SK-N-SH treated with all-trans-retinoic acid at 6 μM for 48 hours (cell line): ENCODE measurements around the gene RYR1.

Experiments
- ATAC-seq: fragments of 200-7000 bp; cut with Tn5 transposase; 3 replicates; pipeline ENCODE4 v1.9.1; 2020; ENCODE audit warnings: mild to moderate bottlenecking, moderate library complexity
- ARNTL ChIP-seq: fragments of 450-650 bp; formaldehyde crosslinking; IDR thresholded peaks from 2 replicates; pipeline ENCODE4 v1.5.0; 2020; ENCODE audit warnings: low read depth, mild to moderate bottlenecking, moderate library complexity, borderline replicate concordance
- BACH2 ChIP-seq: fragments of 250-450 bp; sonication (Bioruptor Pico); IDR thresholded peaks from 2 replicates; pipeline ENCODE4 v1.9.0; 2021; ENCODE audit warnings: mild to moderate bottlenecking, borderline replicate concordance
- CREB5 ChIP-seq: fragments of 250-450 bp; sonication (Bioruptor Pico); IDR thresholded peaks from 2 replicates; pipeline ENCODE4 v1.5.1; 2020; ENCODE audit warnings: low read depth, mild to moderate bottlenecking, moderate library complexity
- CSDC2 ChIP-seq: fragments of 250-450 bp; sonication (Bioruptor Pico); IDR thresholded peaks from 2 replicates; pipeline ENCODE4 v1.5.0; 2020; ENCODE audit warnings: mild to moderate bottlenecking, moderate library complexity
- CSRNP3 ChIP-seq: fragments of 250-450 bp; sonication (Bioruptor Pico); IDR thresholded peaks from 2 replicates; pipeline ENCODE4 v1.5.1; 2021; ENCODE audit warnings: mild to moderate bottlenecking, moderate library complexity
- ESRRG ChIP-seq: fragments of 250-450 bp; sonication (Bioruptor Pico); IDR thresholded peaks from 2 replicates; pipeline ENCODE4 v1.6.1; 2021; ENCODE audit warnings: mild to moderate bottlenecking
- GLIS3 ChIP-seq: fragments of 250-450 bp; sonication (Bioruptor Pico); IDR thresholded peaks from 2 replicates; pipeline ENCODE4 v1.5.0; 2020; ENCODE audit warnings: mild to moderate bottlenecking, moderate library complexity
- ISL1 ChIP-seq: fragments of 250-450 bp; sonication (Bioruptor Pico); IDR thresholded peaks from 2 replicates; pipeline ENCODE4 v2.1.2; 2022; ENCODE audit warnings: mild to moderate bottlenecking, moderate library complexity
- OSR1 ChIP-seq: fragments of 250-450 bp; sonication (Bioruptor Pico); IDR thresholded peaks from 2 replicates; pipeline ENCODE4 v1.8.0; 2022; ENCODE audit warnings: moderate library complexity, mild to moderate bottlenecking, inconsistent platforms
- PATZ1 ChIP-seq: fragments of 250-450 bp; sonication (Bioruptor Pico); IDR thresholded peaks from 2 replicates; pipeline ENCODE4 v1.8.0; 2020; ENCODE audit warnings: mild to moderate bottlenecking, moderate library complexity, borderline replicate concordance
- POU6F1 ChIP-seq: fragments of 250-450 bp; sonication (Bioruptor Pico); IDR thresholded peaks from 2 replicates; pipeline ENCODE4 v1.8.0; 2021; ENCODE audit warnings: low read depth, mild to moderate bottlenecking, moderate library complexity, borderline replicate concordance
- PPARA ChIP-seq: fragments of 250-450 bp; sonication (Bioruptor Pico); IDR thresholded peaks from 2 replicates; pipeline ENCODE4 v1.5.0; 2020; ENCODE audit warnings: mild to moderate bottlenecking, borderline replicate concordance
- RARB ChIP-seq: fragments of 250-450 bp; sonication (Bioruptor Pico); IDR thresholded peaks from 2 replicates; pipeline ENCODE4 v1.8.0; 2021; ENCODE audit warnings: mild to moderate bottlenecking, moderate library complexity
- SNAI2 ChIP-seq: fragments of 250-450 bp; sonication (Bioruptor Pico); IDR thresholded peaks from 2 replicates; pipeline ENCODE4 v1.5.0; 2020; ENCODE audit warnings: mild to moderate bottlenecking, moderate library complexity
- TCF4 ChIP-seq: fragments of 250-450 bp; sonication (Bioruptor Pico); IDR thresholded peaks from 2 replicates; pipeline ENCODE4 v1.8.0; 2021; ENCODE audit warnings: mild to moderate bottlenecking, moderate library complexity, borderline replicate concordance
- TOX ChIP-seq: fragments of 250-450 bp; sonication (Bioruptor Pico); IDR thresholded peaks from 2 replicates; pipeline ENCODE4 v1.8.0; 2021; ENCODE audit warnings: mild to moderate bottlenecking, moderate library complexity, borderline replicate concordance
- TSHZ2 ChIP-seq: fragments of 250-450 bp; sonication (Bioruptor Pico); IDR thresholded peaks from 2 replicates; pipeline ENCODE4 v1.5.0; 2020; ENCODE audit warnings: mild to moderate bottlenecking, moderate library complexity
- ZC3H10 ChIP-seq: fragments of 250-450 bp; sonication (Bioruptor Pico); IDR thresholded peaks from 2 replicates; pipeline ENCODE4 v1.5.1; 2021; ENCODE audit warnings: mild to moderate bottlenecking, moderate library complexity
- ZFP3 ChIP-seq: fragments of 250-450 bp; sonication (Bioruptor Pico); IDR thresholded peaks from 2 replicates; pipeline ENCODE4 v1.5.0; 2020; ENCODE audit warnings: mild to moderate bottlenecking, moderate library complexity
- ZFP30 ChIP-seq: fragments of 450-650 bp; formaldehyde crosslinking; IDR thresholded peaks from 2 replicates; pipeline ENCODE4 v1.5.0; 2022; ENCODE audit warnings: mild to moderate bottlenecking, moderate library complexity
- ZNF565 ChIP-seq: fragments of 450-650 bp; formaldehyde crosslinking; conservative IDR thresholded peaks from 2 replicates; pipeline ENCODE4 v1.5.0; 2020; ENCODE audit warnings: low read depth, mild to moderate bottlenecking, moderate library complexity
- ZNF70 ChIP-seq: fragments of 450-650 bp; formaldehyde crosslinking; IDR thresholded peaks from 2 replicates; pipeline ENCODE4 v1.5.0; 2020; ENCODE audit warnings: mild to moderate bottlenecking, moderate library complexity
- ZNF8 ChIP-seq: fragments of 450-650 bp; formaldehyde crosslinking; IDR thresholded peaks from 2 replicates; pipeline ENCODE4 v1.5.0; 2020; ENCODE audit warnings: mild to moderate bottlenecking, moderate library complexity

RYR1 gene

GRCh38 chr19:38555200-38555599 is 121.7 kb downstream of the RYR1 start (continued):
- TF ChIP-seq BACH2 (CRISPR knock-in tag) (no peak), ARNTL (CRISPR knock-in tag) (no peak)
- TF ChIP-seq, all 23 proteins: peak for 0

GRCh38 chr19:38556521-38557174 is 123.2 kb downstream of the RYR1 start:
- TF ChIP-seq RARB (no peak), POU6F1 (CRISPR knock-in tag) (no peak), ESRRG (CRISPR knock-in tag) (no peak), TOX (no peak), ZNF70 (CRISPR knock-in tag) (no peak), PATZ1 (CRISPR knock-in tag) (no peak), ZFP3 (no peak), ZFP30 (CRISPR knock-in tag) (no peak), CSDC2 (CRISPR knock-in tag) (no peak), ARNTL (CRISPR knock-in tag) (no peak), PPARA (no peak), CSRNP3 (CRISPR knock-in tag) (no peak), ISL1 (no peak)
- no peak for ATAC-seq

- ATAC-seq = no peak
- no peak for TF ChIP-seq TSHZ2 (CRISPR knock-in tag)
- no peak for TF ChIP-seq GLIS3 (CRISPR knock-in tag)
- TF ChIP-seq BACH2 (CRISPR knock-in tag) = no peak
- TF ChIP-seq ZNF565 (CRISPR knock-in tag) = no peak
- TF ChIP-seq ZC3H10 (CRISPR knock-in tag) = no peak
- TF ChIP-seq TCF4 (CRISPR knock-in tag) = no peak
- TF ChIP-seq ZNF70 (CRISPR knock-in tag) = no peak
- TF ChIP-seq ZFP3 = no peak
- TF ChIP-seq PPARA = no peak
- TF ChIP-seq ISL1 = no peak
- no peak for TF ChIP-seq CREB5
- TF ChIP-seq TOX = no peak
- TF ChIP-seq CSRNP3 (CRISPR knock-in tag) = no peak
- TF ChIP-seq ZFP30 (CRISPR knock-in tag) = no peak
- no peak for TF ChIP-seq OSR1 (CRISPR knock-in tag)
- TF ChIP-seq POU6F1 (CRISPR knock-in tag) = no peak
- no peak for TF ChIP-seq ZNF8 (CRISPR knock-in tag)
- no peak for TF ChIP-seq ARNTL (CRISPR knock-in tag)
- no peak for TF ChIP-seq SNAI2
These were observed 123.8 kb downstream of the RYR1 start for GRCh38 chr19:38557205-38557799.
